Liver (tissue), 9 donors: ENCODE measurements around the gene PTGIS. TPM values are rescaled to one million over a fixed set of nuclear protein-coding genes. Genes with fewer than 3 reads are reported as not detected.

Experiments used
- DNase-seq: peaks from one replicate; pipeline ENCODE4 v3.0.0-alpha.2; 2017; ENCODE audit warnings: low spot score
- H3K27ac ChIP-seq, 2 donors: one replicate each; pipeline ENCODE4 v1.7.0; 2013; ENCODE audit warnings: inconsistent platforms in 2 of 2, low read length in 2 of 2, control low read depth in 1 of 2, low read depth in 1 of 2, mild to moderate bottlenecking in 1 of 2
- H3K27me3 ChIP-seq, 4 donors: one replicate each; pipeline versions ENCODE4 v1.6.1 to v1.7.0; 2013; ENCODE audit warnings: low read length in 3 of 4, inconsistent platforms in 1 of 4, mild to moderate bottlenecking in 1 of 4, moderate library complexity in 1 of 4; ENCODE audit not compliant: control insufficient read depth in 4 of 4, insufficient read depth in 4 of 4
- H3K36me3 ChIP-seq, 4 donors: one replicate each; pipeline versions ENCODE4 v1.6.1 to v1.7.0; 2013; ENCODE audit warnings: low read length in 3 of 4, mild to moderate bottlenecking in 3 of 4, low read depth in 1 of 4, moderate library complexity in 1 of 4; ENCODE audit not compliant: control insufficient read depth in 4 of 4, insufficient read depth in 3 of 4
- H3K4me1 ChIP-seq, 4 donors: one replicate each; pipeline versions ENCODE4 v1.6.1 to v1.7.0; 2013; ENCODE audit warnings: low read length in 3 of 4, mild to moderate bottlenecking in 3 of 4, moderate library complexity in 1 of 4; ENCODE audit not compliant: control insufficient read depth in 4 of 4, insufficient read depth in 4 of 4
- H3K4me3 ChIP-seq, 3 donors: one replicate each; pipeline versions ENCODE4 v1.6.1 to v1.7.0; 2013; ENCODE audit warnings: low read length in 3 of 3, control low read depth in 1 of 3, low read depth in 1 of 3, mild to moderate bottlenecking in 1 of 3
- H3K9ac ChIP-seq, 2 donors: one replicate each; pipeline ENCODE4 v1.7.0; 2013; ENCODE audit warnings: low read length in 2 of 2, mild to moderate bottlenecking in 2 of 2, moderate library complexity in 2 of 2, control low read depth in 1 of 2, low read depth in 1 of 2
- H3K9me3 ChIP-seq, 4 donors: one replicate each; pipeline versions ENCODE4 v1.6.1 to v1.7.0; 2013; ENCODE audit warnings: low read length in 3 of 4; ENCODE audit not compliant: control insufficient read depth in 4 of 4
- ATF3 ChIP-seq: IDR thresholded peaks from 2 replicates; pipeline ENCODE4 v1.6.1; 2016; ENCODE audit warnings: antibody characterized with exemption
- CTCF ChIP-seq: fragments of 150-350 bp; IDR thresholded peaks from 2 replicates; pipeline ENCODE4 v1.5.1; 2017; ENCODE audit warnings: improper control_type of control experiment, low read depth, low read length; ENCODE audit not compliant: missing input control
- EGR1 ChIP-seq, 2 donors: IDR thresholded peaks; 2 replicates each; pipeline ENCODE4 v1.6.1; 2016 to 2018; ENCODE audit warnings: antibody characterized with exemption in 2 of 2, low read depth in 2 of 2
- FOXA1 ChIP-seq: IDR thresholded peaks from 2 replicates; pipeline ENCODE4 v1.6.1; 2016; ENCODE audit warnings: antibody characterized with exemption
- FOXA2 ChIP-seq: IDR thresholded peaks from 2 replicates; pipeline ENCODE4 v1.6.1; 2016; ENCODE audit warnings: antibody characterized with exemption
- GABPA ChIP-seq, 2 donors: IDR thresholded peaks in 1 of 2; conservative IDR thresholded peaks in 1 of 2; 2 replicates each; pipeline ENCODE4 v1.6.1; 2016; ENCODE audit warnings: antibody characterized with exemption in 2 of 2, mild to moderate bottlenecking in 1 of 2, moderate library complexity in 1 of 2
- HNF4A ChIP-seq, 2 donors: conservative IDR thresholded peaks; 2 replicates each; pipeline ENCODE4 v1.6.1; 2016; ENCODE audit warnings: antibody characterized with exemption in 2 of 2, mild to moderate bottlenecking in 2 of 2
- HNF4G ChIP-seq: IDR thresholded peaks from 2 replicates; pipeline ENCODE4 v1.6.1; 2016; ENCODE audit warnings: antibody characterized with exemption
- JUND ChIP-seq, 2 donors: IDR thresholded peaks; 2 replicates each; pipeline ENCODE4 v1.6.1; 2016; ENCODE audit warnings: antibody characterized with exemption in 2 of 2
- MAX ChIP-seq: IDR thresholded peaks from 2 replicates; pipeline ENCODE4 v1.6.1; 2016; ENCODE audit warnings: antibody characterized with exemption
- NR2F2 ChIP-seq: IDR thresholded peaks from 2 replicates; pipeline ENCODE4 v1.6.1; 2016; ENCODE audit warnings: antibody characterized with exemption
- RAD21 ChIP-seq, 2 donors: IDR thresholded peaks; 2 replicates each; pipeline ENCODE4 v1.6.1; 2016; ENCODE audit warnings: antibody characterized with exemption in 2 of 2, mild to moderate bottlenecking in 2 of 2
- REST ChIP-seq: IDR thresholded peaks from 2 replicates; pipeline ENCODE4 v1.6.1; 2016; ENCODE audit warnings: antibody characterized with exemption, mild to moderate bottlenecking
- SP1 ChIP-seq: IDR thresholded peaks from 2 replicates; pipeline ENCODE4 v1.6.1; 2018; ENCODE audit warnings: antibody characterized with exemption, mild to moderate bottlenecking
- TAF1 ChIP-seq: conservative IDR thresholded peaks from 2 replicates; pipeline ENCODE4 v1.6.1; 2016; ENCODE audit warnings: antibody characterized with exemption, mild to moderate bottlenecking
- ZBTB33 ChIP-seq: IDR thresholded peaks from 2 replicates; pipeline ENCODE4 v1.6.1; 2016; ENCODE audit warnings: antibody characterized with exemption
- WGBS: extraction: QIAGEN DNeasy Blood & Tissue Kit; methylation state at CpG from one replicate; pipeline ENCODE4 v1.1.7; 2013; 5-methylcytosine and 5-hydroxymethylcytosine counted together
- polyA plus RNA-seq, 2 donors: library from polyadenylated mRNA; stranded (reverse) in 1 of 2; unstranded in 1 of 2; fragments of 200-250 nt in 1 of 2; fragments of >200 nt in 1 of 2; fragmentation: Nextera tagmentation in 1 of 2; extraction: Ambion mirVana in 1 of 2; gene quantifications; one replicate each; pipeline versions ENCODE4 v1.2.1 to v1.2.3, GENCODE V29; 2013 to 2015
- total RNA-seq, 2 donors: library from RNA; depleted of rRNA; stranded (reverse); fragments of >200 nt; gene quantifications; one replicate each; pipeline ENCODE4 v1.2.3, GENCODE V29; 2014
- donor health status: healthy.
- donor health status: healthy.
- donor health status: healthy.
- donor health status: healthy.
- donor health status: healthy.

The PTGIS gene
- total and polyA plus RNA-seq, 4 donors, result 2.2 to 6.3 (median 3.8) TPM

GRCh38 chr20:49573900-49574416 lies 6.0 kb upstream of the PTGIS start:
- TF ChIP-seq ZBTB33 (no peak), NR2F2 (no peak), ATF3 (no peak), FOXA2 (no peak), GABPA (IDR thresholded peaks at IDR 0.05 in 1 of 2, conservative IDR thresholded peaks at IDR 0.05 in 1 of 2) (no peak), SP1 (no peak), TAF1 (no peak), MAX (no peak), JUND (IDR thresholded peaks at IDR 0.05) (no peak), EGR1 (IDR thresholded peaks at IDR 0.05; ENCODE audit: low read depth in 2 of 2) (no peak)
- Histone ChIP-seq H3K27me3 (no peaks in the 10 kb centered on the region), H3K27ac (no peak overlapping the region), H3K4me1 (no peaks in the 10 kb centered on the region), H3K9ac (no peak overlapping the region), H3K4me3 (no peak overlapping the region), H3K9me3 (no peaks in the 10 kb centered on the region), H3K36me3 (no peaks in the 10 kb centered on the region)
- WGBS, result 93% methylated on average over 8 of the region's 8 CpGs
- no peak for DNase-seq

GRCh38 chr20:49572857-49573256 lies 4.9 kb upstream of the PTGIS start:
- WGBS, result 68% methylated on average over 6 of the region's 6 CpGs
- Histone ChIP-seq H3K27ac (no peak overlapping the region), H3K36me3 (no peaks in the 10 kb centered on the region), H3K9me3 (no peaks in the 10 kb centered on the region), H3K27me3 (peaks cover 0 to 4% (median 0%) of the 10 kb centered on the region in 4 donors), H3K4me3 (no peak overlapping the region), H3K4me1 (peaks cover 0 to under 1% (median 0%) of the 10 kb centered on the region in 4 donors), H3K9ac (no peak overlapping the region)
- TF ChIP-seq CTCF (no peak), FOXA1 (no peak), MAX (no peak)
- no peak for DNase-seq

GRCh38 chr20:49571553-49571835 lies 3.6 kb upstream of the PTGIS start:
- peaks cover 0 to 4% (median 1%) of the 10 kb centered on the region in 4 donors for H3K4me1 ChIP-seq
- no peaks in the 10 kb centered on the region for H3K36me3 ChIP-seq
- peaks cover 0 to 4% (median under 1%) of the 10 kb centered on the region in 4 donors for H3K27me3 ChIP-seq
- 88% methylated on average over 2 of the region's 2 CpGs for WGBS
- no peak for TF ChIP-seq MAX
- TF ChIP-seq RAD21 (IDR thresholded peaks at IDR 0.05), result no peak
- no peak for TF ChIP-seq HNF4A (conservative IDR thresholded peaks at IDR 0.05)
- TF ChIP-seq FOXA2, result no peak
- no peak for TF ChIP-seq HNF4G
- TF ChIP-seq REST, result no peak
- TF ChIP-seq CTCF, result no peak
- DNase-seq, result no peak
- no peak overlapping the region for H3K4me3 ChIP-seq
- H3K9me3 ChIP-seq, result no peaks in the 10 kb centered on the region
- no peak overlapping the region for H3K27ac ChIP-seq
- H3K9ac ChIP-seq, result no peak overlapping the region
